HG03442 (cell line): ENCODE measurements around the gene PLCH1.

ENCODE experiments used
- ATAC-seq: cut with Tn5 transposase; IDR thresholded peaks from one replicate; pipeline ENCODE4 v1.9.1; 2021; ENCODE audit warnings: mild to moderate bottlenecking, moderate library complexity; ENCODE audit not compliant: unreplicated experiment

PLCH1 gene

DNA sequence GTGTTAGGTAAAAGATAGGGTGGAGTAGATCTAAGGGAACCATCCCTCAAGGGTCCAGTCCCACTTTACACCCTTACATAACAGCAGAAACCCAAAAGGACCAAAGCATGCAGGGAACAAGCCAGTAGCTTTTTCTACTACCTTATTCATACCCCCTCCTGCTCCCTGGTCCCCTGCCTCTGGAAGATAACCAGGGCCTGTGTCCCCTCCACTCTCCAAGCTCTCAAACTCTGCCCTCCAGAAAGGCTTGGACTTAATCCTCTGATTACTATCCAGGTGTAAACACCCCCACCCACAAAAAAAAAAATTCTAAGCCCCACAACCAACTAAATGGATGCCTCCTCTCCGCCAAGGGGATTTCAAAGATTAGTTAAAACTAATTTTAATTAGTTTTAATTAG, 417.4 kb downstream of the PLCH1 start:
- no peak for ATAC-seq

DNA sequence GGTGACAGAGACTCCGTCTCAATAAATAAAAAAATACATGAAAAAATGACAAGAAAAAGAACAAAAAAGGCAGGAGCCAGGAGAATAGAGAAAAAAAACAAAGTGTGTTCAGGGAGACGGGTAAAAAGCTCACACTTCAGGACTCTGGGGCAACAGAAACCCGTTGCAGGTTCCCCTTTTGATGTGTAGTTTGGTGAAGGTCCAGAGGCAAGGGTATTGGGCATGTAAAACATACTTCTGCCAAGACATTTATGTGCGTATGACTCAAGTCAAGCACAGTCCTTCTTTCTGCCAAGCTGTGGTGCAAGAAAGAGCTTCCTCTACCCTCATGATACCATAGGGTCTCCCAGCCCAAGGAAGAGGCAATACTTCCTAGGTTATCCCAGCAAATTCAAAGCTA, 418.0 kb downstream of the PLCH1 start:
- no peak for ATAC-seq

DNA sequence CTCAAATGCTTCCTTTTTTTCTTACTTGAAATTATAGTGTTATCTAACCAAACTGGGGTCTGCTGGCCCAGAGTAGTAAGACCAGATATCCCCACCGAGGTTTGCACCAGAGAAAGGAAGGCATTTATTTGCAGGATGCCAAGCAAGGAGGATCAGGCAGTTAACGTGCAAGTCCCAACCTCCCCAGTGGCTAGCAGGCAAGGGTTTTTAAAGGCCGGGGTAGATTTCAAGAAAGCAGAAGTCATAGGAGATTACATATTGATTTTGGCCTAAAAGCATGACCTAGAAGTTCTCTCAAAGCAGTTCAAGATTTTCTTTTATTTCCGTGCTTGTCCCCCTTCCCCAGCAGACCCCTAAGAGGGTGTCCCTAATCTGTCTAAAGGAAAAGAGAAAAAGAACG, 418.6 kb downstream of the PLCH1 start:
- ATAC-seq = no peak
